HepG2 (cell line): ENCODE data around the gene OR1F1. TPM values are rescaled to one million over a fixed set of nuclear protein-coding genes. Genes with fewer than 3 reads are reported as not detected.

ENCODE experiments used
- CENPBD1 ChIP-seq: sonication (generic); formaldehyde crosslinking; IDR thresholded peaks from 2 replicates; pipeline ENCODE4 v1.8.0; 2022; ENCODE audit warnings: missing genetic modification reagents, low read depth, mild to moderate bottlenecking, borderline replicate concordance
- EED ChIP-seq: sonication (generic); formaldehyde crosslinking; IDR thresholded peaks from 2 replicates; pipeline ENCODE4 v1.5.0; 2020; ENCODE audit warnings: mild to moderate bottlenecking, missing genetic modification reagents
- ELF4 ChIP-seq: sonication (generic); formaldehyde crosslinking; IDR thresholded peaks from 2 replicates; pipeline ENCODE4 v1.5.0; 2020; ENCODE audit warnings: missing genetic modification reagents, mild to moderate bottlenecking, moderate library complexity, borderline replicate concordance
- ETV6 ChIP-seq: sonication (generic); formaldehyde crosslinking; conservative IDR thresholded peaks from 2 replicates; pipeline ENCODE4 v1.4.0; 2020; ENCODE audit warnings: missing genetic modification reagents
- HMGXB4 ChIP-seq, 2 experiments: sonication (generic) in 1 of 2; formaldehyde crosslinking in 1 of 2; IDR thresholded peaks; 2 replicates each; pipeline versions ENCODE4 v1.4.0 to v1.6.1; 2018 to 2020; ENCODE audit warnings: missing genetic modification reagents in 2 of 2, borderline replicate concordance in 1 of 2, low read depth in 1 of 2, mild to moderate bottlenecking in 1 of 2, missing biosample characterization in 1 of 2
- JARID2 ChIP-seq: sonication (generic); formaldehyde crosslinking; IDR thresholded peaks from 2 replicates; pipeline ENCODE4 v1.8.1; 2023; ENCODE audit warnings: missing genetic modification reagents, inconsistent platforms; ENCODE audit not compliant: insufficient replicate concordance
- KAT8 ChIP-seq: IDR thresholded peaks from 2 replicates; pipeline ENCODE4 v1.6.1; 2016; ENCODE audit warnings: missing genetic modification reagents, missing compliant biosample characterization
- LBX2 ChIP-seq: sonication (generic); formaldehyde crosslinking; IDR thresholded peaks from 2 replicates; pipeline ENCODE4 v1.5.0; 2020; ENCODE audit warnings: missing genetic modification reagents, mild to moderate bottlenecking, borderline replicate concordance
- MATR3 ChIP-seq: sonication (generic); formaldehyde crosslinking; IDR thresholded peaks from 2 replicates; pipeline ENCODE4 v1.4.0; 2020; ENCODE audit warnings: missing genetic modification reagents
- MXD3 ChIP-seq: IDR thresholded peaks from 2 replicates; pipeline ENCODE4 v1.6.1; 2016; ENCODE audit warnings: mild to moderate bottlenecking, missing biosample characterization, missing genetic modification reagents
- NBN ChIP-seq: fragments of 450-650 bp; conservative IDR thresholded peaks from 2 replicates; pipeline ENCODE4 v1.6.1; 2017
- NFE2 ChIP-seq: sonication (generic); formaldehyde crosslinking; IDR thresholded peaks from 2 replicates; pipeline ENCODE4 v1.4.0; 2020; ENCODE audit warnings: missing genetic modification reagents
- NFE2L1 ChIP-seq: sonication (generic); formaldehyde crosslinking; IDR thresholded peaks from 2 replicates; pipeline ENCODE4 v1.4.0; 2020; ENCODE audit warnings: missing genetic modification reagents, mild to moderate bottlenecking, borderline replicate concordance
- NR2F1 ChIP-seq, 2 experiments: fragments of 450-650 bp in 1 of 2; formaldehyde crosslinking in 1 of 2; IDR thresholded peaks; 2 replicates each; pipeline versions ENCODE4 v1.5.0 to v1.6.1; 2016 to 2020; ENCODE audit warnings: mild to moderate bottlenecking in 1 of 2, missing compliant biosample characterization in 1 of 2, missing genetic modification reagents in 1 of 2, moderate library complexity in 1 of 2
- RARA ChIP-seq: IDR thresholded peaks from 2 replicates; pipeline ENCODE4 v1.6.1; 2016; ENCODE audit warnings: missing genetic modification reagents, missing compliant biosample characterization
- TEF ChIP-seq: sonication (generic); formaldehyde crosslinking; IDR thresholded peaks from 2 replicates; pipeline ENCODE4 v1.5.0; 2020; ENCODE audit warnings: missing genetic modification reagents
- TRIM24 ChIP-seq: sonication (generic); formaldehyde crosslinking; IDR thresholded peaks from 2 replicates; pipeline ENCODE4 v1.8.0; 2022; ENCODE audit warnings: mild to moderate bottlenecking, missing genetic modification reagents
- WIZ ChIP-seq: sonication (generic); formaldehyde crosslinking; IDR thresholded peaks from 2 replicates; pipeline ENCODE4 v1.5.1; 2020; ENCODE audit warnings: mild to moderate bottlenecking, missing genetic modification reagents
- ZBTB46 ChIP-seq: sonication (generic); formaldehyde crosslinking; IDR thresholded peaks from 2 replicates; pipeline ENCODE4 v1.4.0; 2020; ENCODE audit warnings: mild to moderate bottlenecking, missing genetic modification reagents, borderline replicate concordance
- ZNF24 ChIP-seq: fragments of 450-650 bp; IDR thresholded peaks from 2 replicates; pipeline ENCODE4 v1.6.1; 2017; ENCODE audit warnings: antibody characterized with exemption, mild to moderate bottlenecking
- ZNF331 ChIP-seq: sonication (generic); formaldehyde crosslinking; IDR thresholded peaks from 2 replicates; pipeline ENCODE4 v1.4.0; 2020; ENCODE audit warnings: missing genetic modification reagents
- ZNF367 ChIP-seq: sonication (generic); formaldehyde crosslinking; IDR thresholded peaks from 2 replicates; pipeline ENCODE4 v1.4.0; 2020; ENCODE audit warnings: missing genetic modification reagents, borderline replicate concordance
- ZNF761 ChIP-seq: sonication (generic); formaldehyde crosslinking; conservative IDR thresholded peaks from 2 replicates; pipeline ENCODE4 v1.4.0; 2020; ENCODE audit warnings: mild to moderate bottlenecking, missing genetic modification reagents
- polyA plus RNA-seq, 8 experiments: library from polyadenylated mRNA; depleted of rRNA in 3 of 8; stranded (reverse) in 7 of 8; unstranded in 1 of 8; fragments of >200 nt; fragmentation: Illumina TruSeq in 4 of 8; extraction: Trizol in 4 of 8; gene quantifications; 2 replicates each; pipeline versions ENCODE4 v1.2.1 to v1.2.3, GENCODE V29; 2011 to 2016; ENCODE audit warnings: low read depth in 4 of 8, missing spikeins in 1 of 8, mixed read lengths in 1 of 8; ENCODE audit not compliant: insufficient read depth in 1 of 8
- total RNA-seq, 5 experiments: library from RNA; depleted of rRNA; stranded (reverse); fragments of >200 nt; fragmentation: Illumina TruSeq; extraction: Trizol; gene quantifications; 2 replicates each; pipeline ENCODE4 v1.2.3, GENCODE V29; 2016; ENCODE audit warnings: low read depth in 1 of 5

The OR1F1 gene
- total and polyA plus RNA-seq, 2 of the 13 experiments (the other 11 are each of a cell fraction or from before 2014, with no cell fraction given) = 0.90 TPM; not detected in 1

- TF ChIP-seq CENPBD1 (CRISPR knock-in tag) = no peak
- TF ChIP-seq ELF4 (CRISPR knock-in tag) = no peak
- no peak for TF ChIP-seq TEF (CRISPR knock-in tag)
- no peak for TF ChIP-seq ETV6 (CRISPR knock-in tag)
- TF ChIP-seq MXD3 (CRISPR knock-in tag) = no peak; the same call in none of the 2 replicates
- TF ChIP-seq ZNF331 (CRISPR knock-in tag) = no peak; the same call in 1 of the 2 replicates
- TF ChIP-seq NBN = no peak
- TF ChIP-seq EED (CRISPR knock-in tag) = no peak
- no peak for TF ChIP-seq MATR3
- no peak for TF ChIP-seq RARA
- TF ChIP-seq NFE2 (CRISPR knock-in tag) = no peak
- TF ChIP-seq ZNF367 (CRISPR knock-in tag) = no peak
- peak; percentile 91 to 96 for TF ChIP-seq HMGXB4 (CRISPR knock-in tag; IDR thresholded peaks at IDR 0.05; ENCODE audit: borderline replicate concordance in 1 of 2, low read depth in 1 of 2)
- peak; percentile 53; the same call in 1 of the 2 replicates for TF ChIP-seq KAT8 (CRISPR knock-in tag)
- TF ChIP-seq ZBTB46 (CRISPR knock-in tag) = no peak
- no peak for TF ChIP-seq NR2F1 (CRISPR knock-in tag; IDR thresholded peaks at IDR 0.05)
- peak; percentile 95 for TF ChIP-seq ZNF24
- TF ChIP-seq WIZ (CRISPR knock-in tag) = no peak
- no peak for TF ChIP-seq JARID2 (CRISPR knock-in tag)
- no peak for TF ChIP-seq LBX2
- TF ChIP-seq TRIM24 (CRISPR knock-in tag) = no peak
- 0 out of 2 replicates have a peak, but pooled peaks have one; percentile 27 for TF ChIP-seq ZNF761
- no peak for TF ChIP-seq NFE2L1 (CRISPR knock-in tag)
Measured at GRCh38 chr16:3158510-3159314, 29.3 kb upstream of the OR1F1 start (continued).
